HCT116 (cell line): ENCODE measurements around the gene ARHGEF11. TPM values are rescaled to one million over a fixed set of nuclear protein-coding genes. Genes with fewer than 3 reads are reported as not detected.

Source experiments
- ATAC-seq: fragments of 200-7000 bp; cut with Tn5 transposase; 2 replicates; pipeline ENCODE4 v1.9.1; 2020; ENCODE audit warnings: mild to moderate bottlenecking, moderate library complexity
- BruUV-seq: library from RNA; stranded (reverse); fragments of 400-500 nt; replicated peaks from 2 replicates; lab custom pipeline; 2021; lab: Mats Ljungman, UMichigan
- CTCF ChIA-PET: fragments of 300-600 bp; sonication (Branson Sonifier 250); formaldehyde crosslinking; loops from one replicate; lab custom pipeline; 2021; ENCODE audit warnings: antibody characterized with exemption; lab: Charles Lee
- POLR2A ChIA-PET: fragments of 300-600, 350-600 bp; sonication (Branson Sonifier 250); formaldehyde crosslinking; loops from one replicate; lab custom pipeline; 2021; ENCODE audit warnings: antibody characterized with exemption; lab: Charles Lee
- RAD21 ChIA-PET, 2 experiments: fragments of 300-600 bp; sonication (Branson Sonifier 250); formaldehyde crosslinking; loops; one replicate each; lab custom pipeline; 2023; ENCODE audit warnings: low total read pairs in 2 of 2; ENCODE audit not compliant: uncharacterized antibody in 2 of 2, unreplicated experiment in 2 of 2, low non-redundant PET in 1 of 2; lab: Charles Lee
- DNase-seq: peaks from one replicate; pipeline ENCODE4 v3.0.0-alpha.2; 2010; ENCODE audit warnings: low read depth, low spot score
- H2AFZ ChIP-seq: fragments of 200-600 bp; shearing (Covaris generic), sonication (generic); 2 replicates; pipeline ENCODE4 v1.6.1; 2017; ENCODE audit warnings: low read depth, mixed run types, mixed read lengths, antibody characterized with exemption, low read length; ENCODE audit not compliant: poor library complexity, severe bottlenecking
- H3K27ac ChIP-seq: 2 replicates; pipeline ENCODE4 v1.5.1; 2012; ENCODE audit warnings: low read depth, low read length
- H3K27me3 ChIP-seq: fragments of 200-600 bp; sonication (generic); 2 replicates; pipeline ENCODE4 v1.6.1; 2016; ENCODE audit warnings: mixed run types, low read length, mixed read lengths; ENCODE audit not compliant: insufficient read depth
- H3K36me3 ChIP-seq, 2 experiments: fragments of 200-500 bp in 1 of 2; fragments of 200-600 bp in 1 of 2; sonication (Bioruptor generic) in 1 of 2; sonication (generic) in 1 of 2; 2 replicates each; pipeline versions ENCODE4 v1.5.1 to v1.6.1; 2014 to 2016; ENCODE audit warnings: low read length in 2 of 2, inconsistent platforms in 1 of 2, mixed read lengths in 1 of 2, mixed run types in 1 of 2; ENCODE audit not compliant: insufficient read depth in 2 of 2, control insufficient read depth in 1 of 2
- H3K4me1 ChIP-seq, 2 experiments: fragments of 200-600 bp in 1 of 2; sonication (generic) in 1 of 2; 2 replicates each; pipeline versions ENCODE4 v1.5.1 to v1.6.1; 2012 to 2017; ENCODE audit warnings: low read length in 2 of 2, inconsistent platforms in 1 of 2, mild to moderate bottlenecking in 1 of 2, mixed read lengths in 1 of 2, mixed run types in 1 of 2, moderate library complexity in 1 of 2; ENCODE audit not compliant: insufficient read depth in 2 of 2, control insufficient read depth in 1 of 2
- H3K4me2 ChIP-seq: fragments of 200-600 bp; sonication (generic); 2 replicates; pipeline ENCODE4 v1.6.1; 2017; ENCODE audit warnings: mixed run types, low read length, mixed read lengths
- H3K4me3 ChIP-seq, 2 experiments: fragments of 200-600 bp in 1 of 2; sonication (generic) in 1 of 2; replicated peaks in 1 of 2; 2 replicates each; pipeline ENCODE4 v1.5.1; 2011 to 2016; ENCODE audit warnings: low read length in 2 of 2, control low read depth in 1 of 2, low read depth in 1 of 2, mild to moderate bottlenecking in 1 of 2, mixed read lengths in 1 of 2, mixed run types in 1 of 2
- H3K79me2 ChIP-seq: fragments of 200-600 bp; sonication (generic); 2 replicates; pipeline ENCODE4 v1.6.1; 2017; ENCODE audit warnings: mild to moderate bottlenecking, mixed run types, low read length, moderate library complexity, mixed read lengths; ENCODE audit not compliant: insufficient read depth
- H3K9ac ChIP-seq: fragments of 200-600 bp; sonication (generic); 2 replicates; pipeline ENCODE4 v1.6.1; 2016; ENCODE audit warnings: low read length, mixed read lengths
- H3K9me2 ChIP-seq: fragments of 200-600 bp; sonication (generic), shearing (Covaris generic); 2 replicates; pipeline ENCODE4 v1.6.1; 2017; ENCODE audit warnings: mixed run types, mild to moderate bottlenecking, moderate library complexity; ENCODE audit not compliant: insufficient read depth
- H3K9me3 ChIP-seq, 2 experiments: fragments of 200-500 bp in 1 of 2; fragments of 200-600 bp in 1 of 2; sonication (Bioruptor generic) in 1 of 2; sonication (generic) in 1 of 2; 2 replicates each; pipeline ENCODE4 v1.6.1; 2014 to 2017; ENCODE audit warnings: low read length in 2 of 2, mixed read lengths in 2 of 2, inconsistent platforms in 1 of 2, low read depth in 1 of 2, mild to moderate bottlenecking in 1 of 2, mixed run types in 1 of 2, moderate library complexity in 1 of 2; ENCODE audit not compliant: control insufficient read depth in 1 of 2, insufficient read depth in 1 of 2
- H4K20me1 ChIP-seq: fragments of 200-600 bp; sonication (generic), shearing (Covaris generic); 2 replicates; pipeline ENCODE4 v1.6.1; 2017; ENCODE audit warnings: mixed run types, mild to moderate bottlenecking, moderate library complexity; ENCODE audit not compliant: insufficient read depth
- ATF3 ChIP-seq: IDR thresholded peaks from 2 replicates; pipeline ENCODE4 v1.6.1; 2012
- CTCF ChIP-seq, 3 experiments: fragments of 200-600 bp in 1 of 3; sonication (generic) in 1 of 3; IDR thresholded peaks in 2 of 3; conservative IDR thresholded peaks in 1 of 3; 2 replicates each; pipeline ENCODE4 v1.5.1; 2012 to 2017; ENCODE audit warnings: low read depth in 2 of 3, low read length in 2 of 3, antibody characterized with exemption in 1 of 3, borderline replicate concordance in 1 of 3, control low read depth in 1 of 3, mild to moderate bottlenecking in 1 of 3, mixed read lengths in 1 of 3, mixed run types in 1 of 3, moderate library complexity in 1 of 3; ENCODE audit not compliant: insufficient read depth in 1 of 3
- ELF1 ChIP-seq: IDR thresholded peaks from 2 replicates; pipeline ENCODE4 v1.6.1; 2012; ENCODE audit warnings: low read depth, borderline replicate concordance
- MAX ChIP-seq: IDR thresholded peaks from 2 replicates; pipeline ENCODE4 v1.6.1; 2012
- REST ChIP-seq: IDR thresholded peaks from 2 replicates; pipeline ENCODE4 v1.6.1; 2012; ENCODE audit warnings: low read depth
- SIN3A ChIP-seq: IDR thresholded peaks from 2 replicates; pipeline ENCODE4 v1.6.1; 2012; ENCODE audit warnings: low read depth
- TCF7L2 ChIP-seq: IDR thresholded peaks from 2 replicates; pipeline ENCODE4 v1.7.0; 2011; ENCODE audit warnings: borderline replicate concordance, inconsistent platforms; ENCODE audit not compliant: insufficient read depth, insufficient read length; ENCODE audit errors: extremely low read depth
- ZNF274 ChIP-seq: fragments of 200-500 bp; sonication (Bioruptor generic); IDR thresholded peaks from 2 replicates; pipeline ENCODE4 v1.6.1; 2014; ENCODE audit warnings: mild to moderate bottlenecking, low read depth, low read length, inconsistent platforms
- intact Hi-C: fragments of 100-400 bp; cut with micrococcal nuclease; formaldehyde crosslinking; loops from 2 replicates; pipeline ENCODE4 v1.10.0; 2022
- total RNA-seq: library from RNA; stranded (reverse); gene quantifications from one replicate; pipeline ENCODE4 v1.2.1, GENCODE V29; 2021; ENCODE audit not compliant: unreplicated experiment

Gene ARHGEF11
- total RNA-seq, 1 experiment from 2014 or later: 28.9 TPM

- no TSS peak for BruUV-seq
- CTCF ChIA-PET: interaction anchor here (1.2 kb wide), 2 partner anchors 11 to 210 kb away, joined by 3 to 4 read pairs; no protein-coding TSS in a partner anchor
- Histone ChIP-seq H3K9me3 (no peaks in the 10 kb centered on the region), H3K4me2 (no peak overlapping the region; the same call in 1 of the 2 replicates), H3K27me3 (no peaks in the 10 kb centered on the region), H2AFZ (no peak overlapping the region), H3K9me2 (no peaks in the 10 kb centered on the region), H3K4me3 (no peak overlapping the region), H3K36me3 (no peaks in the 10 kb centered on the region), H4K20me1 (no peaks in the 10 kb centered on the region), H3K79me2 (no peaks in the 10 kb centered on the region), H3K9ac (no peak overlapping the region), H3K4me1 (peaks cover 32 to 47% of the 10 kb centered on the region in 2 experiments), H3K27ac (no peak overlapping the region)
- POLR2A ChIA-PET: no interaction called here
- RAD21 ChIA-PET: no interaction called here
- ATAC-seq: no peak
- no peak for DNase-seq
- TF ChIP-seq ATF3: no peak
- no peak for TF ChIP-seq MAX
- TF ChIP-seq TCF7L2: no peak
- no peak for TF ChIP-seq REST
- no peak for TF ChIP-seq ELF1
- TF ChIP-seq ZNF274: no peak
- no peak for TF ChIP-seq CTCF (IDR thresholded peaks at IDR 0.05 in 2 of 3, conservative IDR thresholded peaks at IDR 0.05 in 1 of 3; ENCODE audit: borderline replicate concordance in 1 of 3, insufficient read depth in 1 of 3, low read depth in 2 of 3, low read length in 2 of 3)
- no peak for TF ChIP-seq SIN3A
- intact Hi-C loops: no loop called here
These were observed 146.4 kb downstream of the ARHGEF11 start for GRCh38 chr1:156898971-156899664.
